ENCODE data around the gene FER.

Gene FER

DNA sequence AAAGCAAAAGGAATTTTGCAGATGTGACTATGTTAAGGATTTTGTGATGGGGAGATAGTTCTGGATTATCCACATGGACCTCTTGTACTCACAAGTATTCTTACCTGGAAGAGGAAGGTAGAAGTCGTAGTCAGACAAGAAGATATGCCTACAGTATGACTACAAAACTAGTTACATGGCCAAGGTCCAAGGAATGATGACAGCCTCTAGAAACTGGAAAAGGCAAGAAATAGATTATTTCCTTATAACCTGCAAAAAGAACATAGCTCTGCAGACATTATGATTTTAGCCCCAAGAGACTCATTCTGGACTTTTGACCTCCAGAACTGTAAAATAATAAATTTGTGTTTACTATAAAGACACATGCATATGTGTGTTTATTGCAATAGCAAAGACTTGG lies 226.9 kb downstream of the FER start:
- no peak overlapping the region for H3K27ac ChIP-seq (replicated peaks)
- no peak overlapping the region for H3K4me3 ChIP-seq (replicated peaks; ENCODE audit: insufficient read depth, low read length)
- H3K27me3 ChIP-seq (ENCODE audit: insufficient read depth, poor library complexity, severe bottlenecking) = no peaks in the 10 kb centered on the region
- DNase-seq (ENCODE audit: low read depth in 1 of 2, low spot score in 1 of 2) = no peak
- TF ChIP-seq SPI1 (IDR thresholded peaks at IDR 0.05; ENCODE audit: borderline replicate concordance, low read depth) (no peak), REST (IDR thresholded peaks at IDR 0.05; ENCODE audit: insufficient replicate concordance, low read depth) (no peak), GABPA (IDR thresholded peaks at IDR 0.05; ENCODE audit: low read depth) (no peak), CTCF (IDR thresholded peaks at IDR 0.05; ENCODE audit: insufficient read depth, low read length) (no peak), POLR2AphosphoS5 (IDR thresholded peaks at IDR 0.05; ENCODE audit: low read depth) (no peak)

DNA sequence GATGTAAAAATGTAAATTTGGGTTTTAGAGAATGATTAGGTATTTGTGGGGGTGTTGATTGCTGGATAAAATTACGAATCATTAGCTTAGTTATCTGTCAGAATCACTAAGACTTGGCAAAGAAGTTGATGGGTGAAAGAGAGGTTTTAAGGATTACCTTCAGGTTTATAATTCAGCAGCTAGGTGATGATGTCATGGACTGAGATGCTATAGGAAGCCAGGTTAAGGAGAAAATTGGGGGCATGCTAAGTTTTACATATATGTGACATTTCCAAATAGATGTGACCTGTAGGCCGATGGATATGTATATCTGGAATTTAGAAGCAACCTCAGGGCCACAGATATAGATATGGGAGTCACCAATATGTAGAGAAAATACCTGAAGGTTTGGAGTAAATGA lies 228.0 kb downstream of the FER start:
- H3K4me3 ChIP-seq (replicated peaks; ENCODE audit: insufficient read depth, low read length) = no peak overlapping the region
- H3K27ac ChIP-seq (replicated peaks) = no peak overlapping the region
- no peak for DNase-seq (ENCODE audit: low read depth in 1 of 2, low spot score in 1 of 2)
- TF ChIP-seq SPI1 (IDR thresholded peaks at IDR 0.05; ENCODE audit: borderline replicate concordance, low read depth) (no peak), POLR2AphosphoS5 (IDR thresholded peaks at IDR 0.05; ENCODE audit: low read depth) (no peak), CTCF (IDR thresholded peaks at IDR 0.05; ENCODE audit: insufficient read depth, low read length) (no peak), REST (IDR thresholded peaks at IDR 0.05; ENCODE audit: insufficient replicate concordance, low read depth) (no peak), GABPA (IDR thresholded peaks at IDR 0.05; ENCODE audit: low read depth) (no peak)
- H3K27me3 ChIP-seq (ENCODE audit: insufficient read depth, poor library complexity, severe bottlenecking) = no peaks in the 10 kb centered on the region

- TF ChIP-seq GABPA (IDR thresholded peaks at IDR 0.05; ENCODE audit: low read depth) (no peak), CTCF (IDR thresholded peaks at IDR 0.05; ENCODE audit: insufficient read depth, low read length) (no peak), REST (IDR thresholded peaks at IDR 0.05; ENCODE audit: insufficient replicate concordance, low read depth) (no peak), POLR2AphosphoS5 (IDR thresholded peaks at IDR 0.05; ENCODE audit: low read depth) (no peak), SPI1 (IDR thresholded peaks at IDR 0.05; ENCODE audit: borderline replicate concordance, low read depth) (no peak)
- no peak for DNase-seq (ENCODE audit: low read depth in 1 of 2, low spot score in 1 of 2)
- Histone ChIP-seq H3K27me3 (ENCODE audit: insufficient read depth, poor library complexity, severe bottlenecking) (no peaks in the 10 kb centered on the region), H3K27ac (replicated peaks) (no peak overlapping the region), H3K4me3 (replicated peaks; ENCODE audit: insufficient read depth, low read length) (no peak overlapping the region)
Observed at GRCh38 chr5:108983461-108984092, 235.9 kb downstream of the FER start.

Measured in HL-60 (cell line).